ENCODE measurements around the gene RHOU.

Gene RHOU

GRCh38 chr1:228734881-228735801, at the start of gene RHOU:
TSS of gene RHOU (plus strand) at chr1:228735479. CDS start at chr1:228735743, 264 bp downstream.
- peak; percentile 84 for TF ChIP-seq CTCF (IDR thresholded peaks at IDR 0.05)

GRCh38 chr1:228687587-228687986, 47.7 kb upstream of the RHOU start:
- no peak for TF ChIP-seq CTCF (IDR thresholded peaks at IDR 0.05)

- TF ChIP-seq CTCF (IDR thresholded peaks at IDR 0.05): no peak
These were observed 46.0 kb upstream of the RHOU start for GRCh38 chr1:228689255-228689654.

GRCh38 chr1:228691211-228691610, 44.1 kb upstream of the RHOU start:
- TF ChIP-seq CTCF (IDR thresholded peaks at IDR 0.05): no peak

- peak; percentile 72; the same call in 1 of the 2 replicates for TF ChIP-seq CTCF (IDR thresholded peaks at IDR 0.05)
These were observed 43.4 kb upstream of the RHOU start for GRCh38 chr1:228691926-228692325.

GRCh38 chr1:228695015-228695955, 40.0 kb upstream of the RHOU start:
- TF ChIP-seq CTCF (IDR thresholded peaks at IDR 0.05): no peak

- no peak for TF ChIP-seq CTCF (IDR thresholded peaks at IDR 0.05)
These were observed 37.9 kb upstream of the RHOU start for GRCh38 chr1:228697207-228698016.
